OCI-LY7 (cell line): ENCODE data around the gene HEATR5A. TPM values are rescaled to one million over a fixed set of nuclear protein-coding genes. Genes with fewer than 3 reads are reported as not detected.

Source experiments
- BruUV-seq: library from RNA; stranded (reverse); fragments of 400-500 nt; replicated peaks from 2 replicates; lab custom pipeline; 2021; lab: Mats Ljungman, UMichigan
- CTCF ChIA-PET: fragments of 300-600 bp; sonication (Branson Sonifier 250); formaldehyde crosslinking; loops from one replicate; lab custom pipeline; 2022; ENCODE audit warnings: antibody characterized with exemption; ENCODE audit not compliant: unreplicated experiment; lab: Charles Lee
- POLR2A ChIA-PET: fragments of 300-600 bp; sonication (Branson Sonifier 250); formaldehyde crosslinking; loops from one replicate; lab custom pipeline; 2022; ENCODE audit warnings: antibody characterized with exemption; lab: Charles Lee
- DNase-seq: peaks from one replicate; pipeline ENCODE4 v3.0.0-alpha.2; 2015; ENCODE audit warnings: low spot score
- H2AFZ ChIP-seq: fragments of 200-600 bp; sonication (generic), shearing (Covaris generic); 2 replicates; pipeline ENCODE4 v1.6.1; 2014; ENCODE audit warnings: mild to moderate bottlenecking, antibody characterized with exemption, low read length, moderate library complexity
- H3K27ac ChIP-seq: fragments of 200-600 bp; sonication (generic); 2 replicates; pipeline ENCODE4 v1.5.1; 2014; ENCODE audit warnings: mixed run types, low read depth, mild to moderate bottlenecking, moderate library complexity, low read length, inconsistent platforms; ENCODE audit not compliant: poor library complexity, severe bottlenecking
- H3K36me3 ChIP-seq: fragments of 200-600 bp; sonication (generic); 2 replicates; pipeline ENCODE4 v1.6.1; 2014; ENCODE audit warnings: mild to moderate bottlenecking, antibody characterized with exemption, low read length, moderate library complexity, mixed read lengths; ENCODE audit not compliant: insufficient read depth
- H3K4me1 ChIP-seq: fragments of 200-600 bp; sonication (generic); 2 replicates; pipeline ENCODE4 v1.5.1; 2014; ENCODE audit warnings: mild to moderate bottlenecking, low read length; ENCODE audit not compliant: insufficient read depth, poor library complexity, severe bottlenecking
- H3K4me2 ChIP-seq: fragments of 200-600 bp; sonication (generic); 2 replicates; pipeline ENCODE4 v1.6.1; 2014; ENCODE audit warnings: mild to moderate bottlenecking, low read length
- H3K4me3 ChIP-seq: fragments of 200-600 bp; sonication (generic); 2 replicates; pipeline ENCODE4 v1.5.1; 2014; ENCODE audit warnings: mild to moderate bottlenecking, low read depth, low read length; ENCODE audit not compliant: poor library complexity, severe bottlenecking
- H3K79me2 ChIP-seq: fragments of 200-600 bp; sonication (generic); 2 replicates; pipeline ENCODE4 v1.6.1; 2016; ENCODE audit warnings: low read depth, mild to moderate bottlenecking, low read length, moderate library complexity, mixed read lengths; ENCODE audit not compliant: insufficient read depth
- H3K9me2 ChIP-seq: fragments of 200-600 bp; sonication (generic); 2 replicates; pipeline ENCODE4 v1.6.1; 2016; ENCODE audit warnings: mild to moderate bottlenecking, low read length, mixed read lengths; ENCODE audit not compliant: insufficient read depth
- H3K9me3 ChIP-seq: fragments of 200-600 bp; sonication (generic); 2 replicates; pipeline ENCODE4 v1.6.1; 2014; ENCODE audit warnings: mild to moderate bottlenecking, mixed run types, low read length, mixed read lengths
- H4K20me1 ChIP-seq: fragments of 200-600 bp; sonication (generic); 2 replicates; pipeline ENCODE4 v1.6.1; 2014; ENCODE audit warnings: mild to moderate bottlenecking, antibody characterized with exemption, low read length, moderate library complexity, mixed read lengths; ENCODE audit not compliant: insufficient read depth
- EZH2phosphoT487 ChIP-seq: fragments of 200-600 bp; sonication (generic); IDR thresholded peaks from 2 replicates; pipeline ENCODE4 v1.6.1; 2018; ENCODE audit warnings: low read depth, borderline replicate concordance, mild to moderate bottlenecking, mixed run types, antibody characterized with exemption, low read length, moderate library complexity, mixed read lengths
- intact Hi-C: fragments of 100-400 bp; cut with micrococcal nuclease; formaldehyde crosslinking; loops from one replicate; pipeline ENCODE4 v1.10.0; 2022; ENCODE audit not compliant: unreplicated experiment
- total RNA-seq, 2 experiments: library from RNA; depleted of rRNA in 1 of 2; stranded (reverse); fragments of >200 nt in 1 of 2; shearing (Covaris generic) in 1 of 2; gene quantifications; 2 replicates each; pipeline ENCODE4 v1.2.3, GENCODE V29; 2014 to 2022
- TF ChIP-seq, protein P1 (sequence below): fragments of 200-600 bp; sonication (generic); conservative IDR thresholded peaks from 2 replicates; pipeline ENCODE4 v1.5.1; 2014; ENCODE audit warnings: mild to moderate bottlenecking, antibody characterized with exemption, low read length, moderate library complexity, mixed read lengths

The HEATR5A gene
- total RNA-seq, 2 experiments from 2014 or later: 12.0 to 16.2 TPM

GRCh38 chr14:31266437-31267331 lies 153.7 kb downstream of the HEATR5A start:
- no TSS peak for BruUV-seq
- no peaks in the 10 kb centered on the region for H3K79me2 ChIP-seq
- no peak overlapping the region for H3K4me3 ChIP-seq
- intact Hi-C loops: no loop called here
- no peak overlapping the region for H3K27ac ChIP-seq
- H3K4me2 ChIP-seq: no peak overlapping the region
- no peaks in the 10 kb centered on the region for H3K9me2 ChIP-seq
- no peaks in the 10 kb centered on the region for H3K36me3 ChIP-seq
- ChIA-PET POLR2A (interaction anchor here (0.6 kb wide), 1 partner anchor 50 kb away, joined by 4 read pairs; no protein-coding TSS in a partner anchor), CTCF (no interaction called here)
- H2AFZ ChIP-seq: no peak overlapping the region
- DNase-seq: no peak
- 0 out of 2 replicates have a peak, but pooled peaks cover 10% of the 10 kb centered on the region for H3K9me3 ChIP-seq
- no peaks in the 10 kb centered on the region for H4K20me1 ChIP-seq
- no peak for TF ChIP-seq EZH2phosphoT487
- TF ChIP-seq, protein P1, sequence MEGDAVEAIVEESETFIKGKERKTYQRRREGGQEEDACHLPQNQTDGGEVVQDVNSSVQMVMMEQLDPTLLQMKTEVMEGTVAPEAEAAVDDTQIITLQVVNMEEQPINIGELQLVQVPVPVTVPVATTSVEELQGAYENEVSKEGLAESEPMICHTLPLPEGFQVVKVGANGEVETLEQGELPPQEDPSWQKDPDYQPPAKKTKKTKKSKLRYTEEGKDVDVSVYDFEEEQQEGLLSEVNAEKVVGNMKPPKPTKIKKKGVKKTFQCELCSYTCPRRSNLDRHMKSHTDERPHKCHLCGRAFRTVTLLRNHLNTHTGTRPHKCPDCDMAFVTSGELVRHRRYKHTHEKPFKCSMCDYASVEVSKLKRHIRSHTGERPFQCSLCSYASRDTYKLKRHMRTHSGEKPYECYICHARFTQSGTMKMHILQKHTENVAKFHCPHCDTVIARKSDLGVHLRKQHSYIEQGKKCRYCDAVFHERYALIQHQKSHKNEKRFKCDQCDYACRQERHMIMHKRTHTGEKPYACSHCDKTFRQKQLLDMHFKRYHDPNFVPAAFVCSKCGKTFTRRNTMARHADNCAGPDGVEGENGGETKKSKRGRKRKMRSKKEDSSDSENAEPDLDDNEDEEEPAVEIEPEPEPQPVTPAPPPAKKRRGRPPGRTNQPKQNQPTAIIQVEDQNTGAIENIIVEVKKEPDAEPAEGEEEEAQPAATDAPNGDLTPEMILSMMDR: no peak
- H3K4me1 ChIP-seq: peaks cover 3% of the 10 kb centered on the region

DNA sequence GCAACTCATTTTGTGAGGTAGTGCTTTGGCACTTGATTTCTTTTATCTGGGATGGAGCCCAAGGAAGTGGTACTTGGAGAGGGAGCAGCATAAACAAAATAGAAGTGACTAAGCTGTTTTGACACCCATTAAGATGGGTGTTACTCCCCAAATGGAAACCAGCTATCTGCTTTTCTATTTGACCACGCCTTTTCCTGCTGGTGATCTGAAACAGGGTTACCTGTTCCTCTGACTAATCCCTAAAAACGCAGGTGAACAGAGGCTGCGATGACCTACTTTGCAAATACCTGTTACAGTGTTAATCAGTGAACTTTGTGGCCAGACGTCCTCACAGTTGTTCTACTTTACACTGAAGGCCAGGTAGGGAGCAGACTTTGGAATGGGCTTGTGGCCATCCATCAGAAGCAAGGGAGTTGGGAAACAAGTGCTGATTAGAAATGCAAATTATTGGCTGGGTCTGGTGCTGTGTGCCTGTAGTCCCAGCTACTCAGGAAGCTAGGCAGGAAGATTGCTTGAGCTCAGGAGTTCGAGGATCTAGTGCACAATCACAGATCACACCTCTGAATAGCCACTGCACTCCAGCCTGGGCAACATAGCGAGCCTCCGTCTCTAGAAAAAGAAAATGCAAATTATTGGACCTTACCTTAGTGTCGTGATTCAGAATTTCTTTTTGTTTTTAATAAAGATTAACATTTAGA lies 154.5 kb downstream of the HEATR5A start:
- H3K9me3 ChIP-seq: 0 out of 2 replicates have a peak, but pooled peaks cover 10% of the 10 kb centered on the region
- H3K4me1 ChIP-seq: peaks cover 3% of the 10 kb centered on the region
- no peak overlapping the region for H3K4me3 ChIP-seq
- no peak for DNase-seq
- H3K4me2 ChIP-seq: no peak overlapping the region
- no peak overlapping the region for H3K27ac ChIP-seq
- H4K20me1 ChIP-seq: no peaks in the 10 kb centered on the region
- H3K79me2 ChIP-seq: no peaks in the 10 kb centered on the region
- H2AFZ ChIP-seq: no peak overlapping the region
- BruUV-seq: no TSS peak
- TF ChIP-seq, protein P1: no peak
- TF ChIP-seq EZH2phosphoT487: no peak
- CTCF ChIA-PET: no interaction called here
- intact Hi-C loops: no loop called here
- no peaks in the 10 kb centered on the region for H3K9me2 ChIP-seq
- POLR2A ChIA-PET: no interaction called here
- no peaks in the 10 kb centered on the region for H3K36me3 ChIP-seq
